Left ventricle myocardium inferior (tissue), 1 donor: ENCODE measurements around the gene PLPP2. TPM values are rescaled to one million over a fixed set of nuclear protein-coding genes. Genes with fewer than 3 reads are reported as not detected.
A peak's percentile ranks its signal among the peaks of the same experiment; 100 is the strongest.

ENCODE experiments used
- DNase-seq: peaks from one replicate; pipeline ENCODE4 v3.0.0-alpha.2; 2020
- H3K27ac ChIP-seq: fragments of 200-600 bp; replicated peaks from 2 replicates; pipeline ENCODE4 v1.8.0; 2021
- H3K27me3 ChIP-seq: fragments of 200-600 bp; 2 replicates; pipeline ENCODE4 v1.8.0; 2021; ENCODE audit warnings: low read depth
- H3K36me3 ChIP-seq: fragments of 200-600 bp; 2 replicates; pipeline ENCODE4 v1.8.0; 2021
- H3K4me1 ChIP-seq: fragments of 200-600 bp; 2 replicates; pipeline ENCODE4 v1.8.0; 2021
- H3K4me3 ChIP-seq: fragments of 200-600 bp; 2 replicates; pipeline ENCODE4 v1.8.0; 2021; ENCODE audit warnings: mild to moderate bottlenecking, moderate library complexity
- H3K9me3 ChIP-seq: fragments of 200-600 bp; replicated peaks from 2 replicates; pipeline ENCODE4 v1.8.0; 2021
- intact Hi-C: fragments of 100-400 bp; cut with micrococcal nuclease; formaldehyde crosslinking; loops from one replicate; pipeline ENCODE4 v1.11.0; 2022
- total RNA-seq: library from RNA; stranded (reverse); fragmentation: NEBNext Ultra II Directional; extraction: Animal tissue kit (Norgen Biotek cat#: 25700); gene quantifications from one replicate; pipeline ENCODE4 v1.2.1, GENCODE V29; 2021
- TF ChIP-seq, protein P1 (sequence below): fragments of 200-600 bp; IDR thresholded peaks from 2 replicates; pipeline ENCODE4 v1.8.0; 2021; ENCODE audit warnings: antibody characterized with exemption, mild to moderate bottlenecking, borderline replicate concordance
- donor health status: DM: no; HTN: yes; CAD: no; lungs with severe emphysema.

PLPP2 gene
- total RNA-seq, 1 donor from 2014 or later, result not detected

DNA sequence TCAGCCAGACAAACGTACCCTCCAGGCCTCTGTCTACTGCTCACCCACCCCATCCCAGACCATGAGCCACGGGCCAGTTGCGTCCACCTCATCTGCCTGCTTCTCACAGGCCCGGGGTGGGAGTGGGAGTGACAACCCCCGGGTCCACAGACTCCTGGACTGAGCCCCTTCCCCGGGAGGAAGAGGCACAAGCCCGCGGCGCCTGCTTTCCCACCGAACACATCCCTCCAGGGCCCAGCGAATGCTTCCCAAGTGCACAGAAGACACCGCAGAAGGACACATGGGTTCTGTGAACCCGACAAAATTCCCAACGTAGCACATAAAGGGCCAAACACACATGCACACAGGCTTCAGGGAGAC, 18.0 kb upstream of the PLPP2 start:
- intact Hi-C loops, result no loop called here
- no peak for DNase-seq
- no peaks in the 10 kb centered on the region for H3K27me3 ChIP-seq
- peaks cover 75% of the 10 kb centered on the region for H3K36me3 ChIP-seq
- TF ChIP-seq, protein P1, sequence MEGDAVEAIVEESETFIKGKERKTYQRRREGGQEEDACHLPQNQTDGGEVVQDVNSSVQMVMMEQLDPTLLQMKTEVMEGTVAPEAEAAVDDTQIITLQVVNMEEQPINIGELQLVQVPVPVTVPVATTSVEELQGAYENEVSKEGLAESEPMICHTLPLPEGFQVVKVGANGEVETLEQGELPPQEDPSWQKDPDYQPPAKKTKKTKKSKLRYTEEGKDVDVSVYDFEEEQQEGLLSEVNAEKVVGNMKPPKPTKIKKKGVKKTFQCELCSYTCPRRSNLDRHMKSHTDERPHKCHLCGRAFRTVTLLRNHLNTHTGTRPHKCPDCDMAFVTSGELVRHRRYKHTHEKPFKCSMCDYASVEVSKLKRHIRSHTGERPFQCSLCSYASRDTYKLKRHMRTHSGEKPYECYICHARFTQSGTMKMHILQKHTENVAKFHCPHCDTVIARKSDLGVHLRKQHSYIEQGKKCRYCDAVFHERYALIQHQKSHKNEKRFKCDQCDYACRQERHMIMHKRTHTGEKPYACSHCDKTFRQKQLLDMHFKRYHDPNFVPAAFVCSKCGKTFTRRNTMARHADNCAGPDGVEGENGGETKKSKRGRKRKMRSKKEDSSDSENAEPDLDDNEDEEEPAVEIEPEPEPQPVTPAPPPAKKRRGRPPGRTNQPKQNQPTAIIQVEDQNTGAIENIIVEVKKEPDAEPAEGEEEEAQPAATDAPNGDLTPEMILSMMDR, result no peak
- H3K4me1 ChIP-seq, result peaks cover 28% of the 10 kb centered on the region
- peak overlapping the region; percentile 61 for H3K4me3 ChIP-seq
- H3K9me3 ChIP-seq, result no peaks in the 10 kb centered on the region
- peak overlapping the region; percentile 78 for H3K27ac ChIP-seq

DNA sequence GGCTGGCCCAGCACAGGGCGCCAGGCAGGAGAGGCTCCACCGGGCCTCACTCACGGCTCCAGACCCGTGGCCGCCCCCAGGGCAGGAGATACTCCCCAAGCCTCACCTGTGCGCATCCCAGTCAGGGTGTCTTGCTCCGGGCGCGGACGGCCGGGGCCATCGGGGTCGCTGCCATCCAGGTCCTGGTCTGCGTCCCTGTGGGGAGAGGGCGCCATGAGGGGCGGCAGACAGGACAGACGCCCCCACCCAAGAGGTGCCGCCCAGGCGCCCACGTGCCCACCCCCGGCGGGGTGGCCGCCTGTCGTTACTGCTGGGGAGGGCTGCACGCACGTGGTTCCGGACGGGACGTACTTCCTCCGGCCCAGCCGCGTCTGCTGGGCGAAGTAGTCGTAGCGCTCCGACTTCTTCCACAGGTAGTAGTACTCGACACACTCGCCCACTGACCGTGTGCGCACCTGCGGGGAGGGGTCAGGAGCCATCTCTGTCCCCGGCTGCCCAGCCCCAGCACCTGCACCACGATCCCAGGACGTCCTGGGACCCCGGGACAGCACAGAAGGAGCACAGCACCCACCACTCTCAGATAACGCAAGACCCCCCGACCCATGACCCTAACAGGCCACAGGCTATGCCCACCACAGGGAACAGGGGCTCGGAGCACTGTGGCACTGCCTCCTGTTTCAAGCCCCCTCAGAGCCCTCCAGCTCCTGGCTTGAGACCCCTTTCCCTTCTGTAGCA, 17.4 kb upstream of the PLPP2 start:
- Histone ChIP-seq H3K27me3 (no peaks in the 10 kb centered on the region), H3K9me3 (no peaks in the 10 kb centered on the region), H3K4me3 (peak overlapping the region; percentile 61), H3K4me1 (peaks cover 23% of the 10 kb centered on the region), H3K36me3 (peaks cover 69% of the 10 kb centered on the region), H3K27ac (peak overlapping the region; percentile 78)
- TF ChIP-seq, protein P1, result no peak
- intact Hi-C loops, result no loop called here
- DNase-seq, result no peak

DNA sequence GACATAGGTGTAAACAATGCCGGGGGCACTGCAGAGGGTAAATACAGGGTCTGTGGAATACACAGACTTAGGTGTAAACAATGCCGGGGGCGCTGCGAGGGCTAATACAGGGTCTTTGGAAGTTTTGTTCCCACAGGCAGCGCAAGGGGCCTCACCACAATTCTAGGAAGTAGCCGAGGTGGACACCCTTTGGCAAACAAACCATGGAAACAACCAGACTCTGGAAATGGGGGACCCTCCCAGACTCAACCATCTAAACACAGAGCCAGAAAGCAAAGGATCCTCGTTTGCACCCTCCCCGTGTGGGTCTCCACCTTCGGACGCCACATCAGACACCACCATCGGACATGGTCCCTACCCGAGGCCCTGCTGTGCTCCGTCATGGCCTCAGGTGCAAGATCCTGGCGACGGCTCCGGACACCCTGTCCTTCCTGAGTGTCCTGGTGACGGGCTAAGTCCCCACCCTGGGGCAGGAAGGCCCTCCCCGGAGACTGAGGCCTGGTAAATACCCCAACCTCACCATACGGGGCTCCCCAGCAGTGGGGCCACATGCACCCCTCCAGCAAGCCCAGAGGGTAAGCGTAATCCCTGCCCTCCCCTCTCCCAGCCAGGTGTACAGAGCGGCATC, 16.7 kb upstream of the PLPP2 start:
- DNase-seq, result no peak
- TF ChIP-seq, protein P1, result no peak
- Histone ChIP-seq H3K27me3 (no peaks in the 10 kb centered on the region), H3K36me3 (peaks cover 63% of the 10 kb centered on the region), H3K4me3 (peak overlapping the region; percentile 61), H3K4me1 (peaks cover 17% of the 10 kb centered on the region), H3K9me3 (no peaks in the 10 kb centered on the region), H3K27ac (peak overlapping the region; percentile 78)
- intact Hi-C loops, result no loop called here

DNA sequence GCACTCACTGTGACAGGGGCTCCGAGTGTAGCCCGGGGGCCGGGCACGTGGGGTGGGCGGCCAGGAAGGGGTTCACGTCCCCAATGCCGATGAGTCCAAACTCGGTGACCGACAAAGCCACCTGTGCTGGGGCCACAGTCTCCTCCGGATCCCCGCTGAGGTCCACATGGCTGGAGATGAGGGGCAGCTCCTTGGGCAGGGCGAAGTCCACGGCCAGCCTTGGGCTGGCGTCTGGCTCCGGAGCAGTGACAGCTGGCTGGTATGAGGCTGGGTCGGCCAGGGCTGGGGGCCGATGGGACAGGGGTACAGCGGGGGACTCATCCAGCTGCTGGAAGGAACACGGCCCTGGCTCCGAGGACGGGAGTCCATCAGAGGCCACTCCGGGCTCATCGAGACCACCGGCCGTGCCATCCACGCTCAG, 15.9 kb upstream of the PLPP2 start:
- Histone ChIP-seq H3K4me3 (peak overlapping the region; percentile 61), H3K27me3 (no peaks in the 10 kb centered on the region), H3K4me1 (peaks cover 17% of the 10 kb centered on the region), H3K27ac (peak overlapping the region; percentile 78), H3K9me3 (no peaks in the 10 kb centered on the region), H3K36me3 (peaks cover 62% of the 10 kb centered on the region)
- DNase-seq, result no peak
- intact Hi-C loops, result no loop called here
- TF ChIP-seq, protein P1, result no peak

DNA sequence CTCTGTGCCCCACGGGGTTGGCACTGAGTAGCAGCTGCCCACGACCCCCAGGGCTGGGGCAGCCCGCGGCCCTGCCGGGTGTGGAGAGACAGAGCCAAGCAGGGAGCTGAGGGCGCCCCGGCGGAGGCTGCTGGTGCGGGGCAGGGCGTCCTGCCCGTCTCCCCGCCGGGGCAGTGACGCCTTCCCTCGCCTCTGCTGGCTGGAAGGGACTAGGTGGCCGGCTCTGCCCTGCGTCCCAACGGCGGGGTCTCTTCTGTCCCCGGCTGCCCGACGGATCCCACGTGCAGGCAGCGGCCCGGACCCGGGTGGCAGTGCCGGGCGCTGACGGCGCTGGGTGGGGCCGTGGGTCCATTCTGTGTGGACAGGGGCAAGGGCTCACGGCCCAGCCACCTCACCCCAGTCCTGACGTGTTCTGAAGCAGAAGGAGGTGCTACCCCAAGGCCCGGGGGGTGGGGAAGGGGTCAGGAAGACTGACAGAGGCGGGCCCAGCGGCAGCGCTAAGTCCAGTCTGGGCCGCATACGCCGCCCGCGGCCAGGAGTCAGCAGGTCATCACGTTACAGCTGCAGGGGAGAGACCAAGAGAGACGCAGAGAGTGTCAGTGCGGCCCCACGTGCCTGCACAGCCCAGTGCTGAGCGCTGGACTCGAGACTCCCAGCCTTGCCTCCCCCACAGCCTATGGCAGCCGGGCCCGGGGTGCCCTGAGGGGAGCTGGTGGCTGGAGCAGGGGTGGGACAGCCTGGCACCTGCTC, 15.1 kb upstream of the PLPP2 start:
- H3K27ac ChIP-seq, result peak overlapping the region; percentile 78
- peaks cover 54% of the 10 kb centered on the region for H3K36me3 ChIP-seq
- H3K4me3 ChIP-seq, result no peak overlapping the region
- TF ChIP-seq, protein P1, result no peak
- no peaks in the 10 kb centered on the region for H3K27me3 ChIP-seq
- DNase-seq, result no peak
- peaks cover 17% of the 10 kb centered on the region for H3K4me1 ChIP-seq
- intact Hi-C loops, result no loop called here
- H3K9me3 ChIP-seq, result no peaks in the 10 kb centered on the region
